NK-92 (cell line): ENCODE measurements around the gene UBE2U.
"Not testable (repeated sequence)": the region's sequence is repeated elsewhere in the genome, so short reads cannot be mapped to it uniquely, and the experiment has no call there.

ENCODE experiments used
- DNase-seq: peaks from one replicate; lab custom pipeline; 2025; ENCODE audit not compliant: unreplicated experiment; lab: John Stamatoyannopoulos, UW

Gene UBE2U

GRCh38 chr1:64187646-64188045, 15.8 kb upstream of the UBE2U start:
- no peak for DNase-seq

- no peak for DNase-seq
Observed at GRCh38 chr1:64192290-64192689, 11.1 kb upstream of the UBE2U start.

GRCh38 chr1:64194168-64195080, 9.0 kb upstream of the UBE2U start:
- DNase-seq: no peak

- DNase-seq: no peak
Observed at GRCh38 chr1:64195081-64195395, 8.4 kb upstream of the UBE2U start.

DNA sequence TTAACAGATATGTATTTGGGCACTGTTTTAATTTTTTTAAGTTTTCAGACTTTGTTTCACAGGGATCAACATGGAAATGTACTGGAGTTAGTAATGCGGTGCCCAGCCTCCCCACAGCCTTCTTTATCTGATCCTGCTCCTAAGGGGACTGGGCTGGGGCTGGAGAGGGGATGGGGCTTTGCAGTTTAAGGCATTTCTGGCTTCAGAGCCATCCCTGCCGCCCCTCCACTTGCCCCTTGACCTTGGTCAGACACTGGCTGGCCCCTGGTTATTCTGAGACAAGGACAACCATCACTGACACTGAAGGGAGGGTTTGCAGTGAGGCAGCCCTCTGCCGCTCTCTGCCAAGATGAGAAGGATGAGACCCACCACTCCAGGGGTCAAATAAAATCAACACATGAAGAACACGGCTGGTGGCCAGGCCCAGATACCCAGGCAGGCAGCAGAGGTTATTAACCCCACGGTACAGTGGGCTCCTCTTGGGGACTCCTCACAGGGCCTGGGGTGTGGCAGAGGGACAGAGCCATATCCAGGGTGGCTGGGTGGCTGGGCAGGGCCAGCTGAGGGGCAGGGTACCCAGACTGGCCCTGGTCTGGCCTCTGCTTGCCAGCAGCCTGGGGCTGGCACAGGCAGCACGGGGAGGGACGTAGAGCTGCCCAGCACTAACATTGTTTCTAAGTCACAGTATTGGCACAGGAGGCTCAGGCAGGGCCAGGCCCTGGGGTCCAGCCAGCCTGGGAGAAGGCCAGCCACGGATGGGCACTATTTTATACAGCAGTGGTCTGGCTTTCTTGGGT, 7.2 kb upstream of the UBE2U start:
- DNase-seq: no peak

DNA sequence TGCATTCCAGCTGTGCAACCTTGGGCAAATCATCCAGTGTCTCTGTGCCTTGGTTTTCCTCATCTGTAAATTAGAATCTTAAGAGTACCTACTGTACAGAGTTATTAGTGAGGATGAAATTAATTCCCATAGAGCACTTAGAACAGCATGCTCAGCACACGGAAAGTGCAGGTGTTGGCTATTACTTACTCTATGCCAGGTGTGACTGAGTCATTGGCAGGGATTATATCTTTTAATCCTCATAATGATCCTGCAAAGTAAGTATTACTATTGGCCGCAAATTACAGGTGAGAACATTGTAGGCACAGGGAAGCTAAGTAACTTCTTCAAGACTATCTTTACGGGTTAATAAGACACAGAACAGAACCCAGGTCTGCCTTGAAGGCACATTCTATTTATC, 6.3 kb upstream of the UBE2U start:
- no peak for DNase-seq

GRCh38 chr1:64199154-64199553, 4.3 kb upstream of the UBE2U start:
- DNase-seq: no peak

GRCh38 chr1:64200064-64200463, 3.4 kb upstream of the UBE2U start:
- no peak for DNase-seq

DNA sequence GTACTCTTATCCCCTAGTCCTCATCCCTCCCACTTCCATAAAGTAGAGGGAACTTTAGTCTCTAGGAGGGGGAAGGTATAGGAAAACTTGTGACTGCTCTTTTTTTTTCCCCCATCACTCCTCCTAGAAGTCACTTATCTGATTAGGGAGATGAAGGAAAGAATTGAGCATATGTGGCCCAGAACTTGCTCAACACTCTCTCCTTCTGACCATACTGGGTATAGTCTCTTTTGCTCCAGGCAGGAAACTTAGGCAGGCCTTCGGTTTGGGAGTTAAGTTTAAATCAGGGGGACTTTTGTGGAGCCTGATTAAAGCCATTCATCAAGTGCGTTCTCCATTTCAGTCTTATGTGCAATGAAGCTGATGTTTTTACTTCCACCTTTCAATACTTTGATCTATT, 5.8 kb downstream of the UBE2U start:
- no peak for DNase-seq

GRCh38 chr1:64212031-64212430, 8.6 kb downstream of the UBE2U start:
- DNase-seq: no peak

DNA sequence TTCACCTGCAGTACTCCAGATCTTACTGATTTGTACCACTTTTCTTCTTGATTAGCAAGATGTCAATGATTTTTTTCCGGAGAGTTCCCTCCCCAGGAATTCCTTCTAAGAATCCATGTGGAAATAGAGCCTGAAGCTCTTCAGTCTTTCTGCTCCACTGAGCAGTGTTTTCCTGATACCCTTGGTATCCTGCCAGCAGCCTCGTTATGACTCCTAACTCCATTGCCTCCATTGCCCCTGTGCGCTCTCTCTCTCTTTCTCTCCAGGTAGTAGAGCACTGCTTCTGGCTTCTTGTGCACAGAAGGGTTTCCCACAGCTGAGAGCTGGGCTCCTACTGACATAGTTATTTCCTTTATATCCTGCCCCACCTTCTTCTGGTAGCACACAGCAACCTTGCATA, 12.2 kb downstream of the UBE2U start:
- no peak for DNase-seq

DNA sequence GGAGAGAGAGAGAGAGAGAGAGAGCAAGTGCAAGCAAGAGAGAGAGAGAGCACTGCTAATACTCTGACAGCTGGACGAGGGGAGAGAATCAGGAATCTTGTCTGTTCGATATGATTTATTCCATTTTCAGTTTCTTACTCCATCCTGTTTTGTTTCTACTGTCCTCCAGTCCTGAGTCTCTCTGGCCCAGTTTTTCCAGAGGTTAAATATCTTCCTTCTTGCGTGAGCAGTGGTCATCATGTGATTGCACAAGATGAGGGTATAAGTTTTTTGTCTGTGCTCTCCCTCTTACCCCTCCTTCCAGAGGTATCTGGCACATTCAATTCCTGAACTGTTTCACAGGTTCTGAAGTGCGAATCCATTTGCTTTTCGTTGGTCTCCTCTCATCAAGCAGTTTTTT, 16.8 kb downstream of the UBE2U start:
- no peak for DNase-seq

- DNase-seq: no peak
Observed at GRCh38 chr1:64223329-64224151, 20.1 kb downstream of the UBE2U start.

GRCh38 chr1:64224236-64224635, 20.8 kb downstream of the UBE2U start:
- DNase-seq: not testable (repeated sequence)

GRCh38 chr1:64228167-64228957, 24.9 kb downstream of the UBE2U start:
- DNase-seq: no peak

DNA sequence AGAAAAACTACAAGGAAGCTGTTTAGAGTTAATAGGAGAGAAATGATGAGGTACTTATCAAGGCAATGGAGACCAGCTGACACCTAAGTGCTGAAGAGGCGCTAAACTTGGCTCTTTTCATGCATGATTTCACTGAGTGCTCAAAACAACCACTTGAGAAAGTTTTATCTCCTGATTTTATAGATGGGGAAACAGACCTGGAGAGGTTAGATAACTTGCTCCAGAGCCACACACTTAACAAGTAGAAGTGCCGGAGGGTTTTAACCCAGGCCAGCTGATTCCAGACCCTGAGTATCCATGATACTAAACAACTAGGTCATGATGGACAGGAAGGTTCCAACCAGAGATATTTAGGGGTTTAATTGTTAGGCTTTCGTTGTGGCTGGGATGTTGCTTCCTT, 25.9 kb downstream of the UBE2U start:
- no peak for DNase-seq

DNA sequence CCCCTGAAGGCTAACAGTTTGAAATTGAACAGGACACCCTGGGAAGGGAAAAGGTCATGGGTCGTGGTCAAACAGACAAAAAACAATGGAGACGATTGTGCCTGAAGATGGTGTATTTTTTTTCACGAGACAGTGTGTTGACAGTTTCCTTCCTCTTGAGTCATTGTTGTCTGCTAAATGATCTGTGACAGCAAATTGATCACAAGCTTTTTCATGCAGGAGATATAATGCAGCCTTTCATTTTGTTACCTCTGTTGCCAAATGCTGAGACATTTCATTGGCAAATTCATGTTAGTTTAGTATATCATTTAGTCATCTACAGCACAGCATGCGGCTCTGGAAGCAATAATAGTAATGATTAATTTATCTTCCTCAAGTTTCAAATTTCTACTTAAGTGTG, 27.7 kb downstream of the UBE2U start:
- no peak for DNase-seq

GRCh38 chr1:64231654-64232053, 28.2 kb downstream of the UBE2U start:
- no peak for DNase-seq

GRCh38 chr1:64234714-64235113, 31.3 kb downstream of the UBE2U start:
- no peak for DNase-seq

DNA sequence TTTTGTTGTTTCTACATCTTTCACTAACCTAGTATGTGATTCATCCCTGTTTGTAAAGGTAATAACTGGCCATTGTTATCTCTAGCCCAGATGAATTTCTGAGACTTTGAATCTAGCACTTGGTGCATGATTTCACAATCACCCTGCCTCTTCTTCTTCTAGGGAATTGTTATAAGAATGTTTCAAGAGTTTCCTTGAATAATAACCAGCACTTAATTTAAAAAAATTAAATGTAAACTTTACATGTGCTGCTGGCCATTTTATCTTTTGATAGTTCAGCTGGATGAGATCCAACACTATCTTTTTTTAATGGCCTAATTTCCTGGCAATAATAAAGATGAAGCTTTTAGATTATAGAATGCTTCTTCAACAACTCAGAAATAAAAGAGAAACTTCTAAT, 31.8 kb downstream of the UBE2U start:
- no peak for DNase-seq

DNA sequence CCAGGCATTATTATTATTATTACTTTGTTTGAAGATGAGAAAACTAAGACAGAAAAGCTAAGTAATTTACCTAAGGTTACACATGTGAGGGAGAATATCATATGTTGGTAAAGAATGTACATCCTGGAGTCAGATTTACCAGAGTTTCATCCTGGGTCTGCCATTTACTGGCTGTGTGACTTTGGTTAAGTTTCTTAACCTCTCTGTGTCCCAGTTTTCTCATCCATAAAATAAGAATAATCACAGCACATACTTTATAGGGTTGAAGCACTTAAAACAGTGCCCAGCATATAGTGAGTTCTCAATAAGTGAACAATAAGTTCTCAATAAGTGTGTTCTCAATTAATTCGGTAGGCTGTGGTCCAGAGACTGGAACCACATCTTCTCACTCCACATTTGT, 32.5 kb downstream of the UBE2U start:
- no peak for DNase-seq
